Hematopoietic multipotent progenitor cell treated with erythropoietin and hydrocortisone succinate and interleukin-3 and kit ligand, for 4 days (in vitro differentiated cells): ENCODE measurements around the gene EHHADH.
"Not testable (repeated sequence)": the region's sequence is repeated elsewhere in the genome, so short reads cannot be mapped to it uniquely, and the experiment has no call there.

Source experiments
- DNase-seq: peaks from one replicate; pipeline ENCODE4 v3.0.0-alpha.2; 2015

The EHHADH gene

GRCh38 chr3:185253645-185254410 lies at the start of gene EHHADH:
EHHADH (minus strand) TSS chr3:185254049; CDS start chr3:185254022, 27 bp downstream.
- DNase-seq, result peak; percentile 90

DNA sequence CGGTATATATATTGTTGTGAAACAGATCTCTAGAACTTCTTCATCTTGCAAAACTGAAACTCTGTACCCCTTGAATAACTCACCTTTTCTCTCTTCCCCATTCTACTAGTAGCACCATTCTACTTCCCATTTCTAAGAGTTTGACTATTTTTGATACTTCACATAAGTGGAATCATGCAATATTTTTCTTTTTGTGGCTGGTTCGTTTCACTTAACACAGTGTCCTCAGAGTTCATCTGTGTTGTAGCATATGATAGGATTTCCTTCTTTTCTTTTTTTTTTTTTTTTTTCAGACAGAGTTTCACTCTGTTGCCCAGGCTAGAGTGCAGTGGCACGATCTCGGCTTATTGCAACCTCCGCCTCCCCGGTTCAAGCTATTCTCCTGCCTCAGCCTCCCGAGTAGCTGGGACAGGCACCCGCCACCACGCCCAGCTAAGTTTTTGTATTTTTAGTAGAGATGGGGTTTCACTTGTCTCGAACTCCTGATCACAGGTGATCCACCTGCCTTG lies 46.1 kb upstream of the EHHADH start:
- peak; percentile 39 for DNase-seq

DNA sequence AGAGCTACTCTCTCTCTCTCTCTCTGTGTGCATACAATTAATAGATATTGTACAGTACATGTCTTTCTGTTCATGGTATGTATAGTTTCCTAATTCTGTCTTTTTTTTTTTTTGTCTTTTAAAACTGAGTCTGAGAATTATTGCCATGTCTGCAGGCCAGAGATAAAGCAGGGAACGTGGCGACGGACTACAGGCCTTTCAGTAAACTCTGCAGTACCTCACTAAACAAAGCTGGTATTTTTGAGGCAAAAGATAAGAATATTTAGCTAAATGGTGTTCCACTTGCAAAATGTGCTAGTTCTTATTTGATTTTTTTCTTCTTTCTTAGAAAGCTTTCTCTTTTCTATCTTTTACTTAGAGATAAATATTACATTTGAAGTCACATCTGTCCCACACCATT lies 44.0 kb upstream of the EHHADH start:
- peak; percentile 91 for DNase-seq

DNA sequence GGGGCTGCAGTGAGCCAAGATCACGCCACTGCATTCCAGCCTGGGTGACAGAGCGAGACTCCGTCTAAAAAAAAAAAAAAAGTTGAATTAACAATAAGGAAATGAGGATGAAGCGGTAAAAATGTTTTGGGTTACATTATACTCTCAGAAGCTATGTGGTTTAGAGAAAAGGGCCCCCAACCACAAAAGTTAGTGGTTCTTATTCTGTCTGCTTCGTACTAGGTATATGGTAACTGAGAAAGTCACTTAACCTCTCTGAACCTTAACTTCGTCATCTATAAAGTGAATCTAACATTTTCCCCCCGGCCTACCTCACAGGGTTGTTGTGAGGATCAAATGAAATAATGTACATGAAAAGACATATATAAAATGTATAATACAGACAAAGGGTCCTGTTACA lies 38.4 kb upstream of the EHHADH start:
- no peak for DNase-seq

DNA sequence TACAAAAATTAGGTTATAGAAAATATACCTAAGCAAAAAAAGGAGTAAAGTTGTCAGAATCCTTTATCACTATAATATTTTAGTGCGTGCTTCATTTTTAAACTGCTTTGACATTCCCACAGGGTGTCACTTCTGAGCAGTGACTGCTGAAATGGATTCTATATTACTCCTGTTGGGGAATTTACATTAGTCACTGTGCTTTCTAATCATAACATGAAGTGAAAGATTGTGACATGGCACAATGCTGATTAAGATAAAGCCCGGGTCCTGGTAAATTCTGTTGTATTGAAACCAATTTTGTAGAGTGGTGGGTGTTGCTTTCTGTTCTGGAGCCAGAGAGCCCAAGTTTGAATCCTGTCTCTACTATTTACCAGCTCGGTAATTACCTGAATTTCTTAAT lies 36.4 kb upstream of the EHHADH start:
- peak; percentile 41 for DNase-seq

GRCh38 chr3:185283374-185283935 lies 29.6 kb upstream of the EHHADH start:
- no peak for DNase-seq

DNA sequence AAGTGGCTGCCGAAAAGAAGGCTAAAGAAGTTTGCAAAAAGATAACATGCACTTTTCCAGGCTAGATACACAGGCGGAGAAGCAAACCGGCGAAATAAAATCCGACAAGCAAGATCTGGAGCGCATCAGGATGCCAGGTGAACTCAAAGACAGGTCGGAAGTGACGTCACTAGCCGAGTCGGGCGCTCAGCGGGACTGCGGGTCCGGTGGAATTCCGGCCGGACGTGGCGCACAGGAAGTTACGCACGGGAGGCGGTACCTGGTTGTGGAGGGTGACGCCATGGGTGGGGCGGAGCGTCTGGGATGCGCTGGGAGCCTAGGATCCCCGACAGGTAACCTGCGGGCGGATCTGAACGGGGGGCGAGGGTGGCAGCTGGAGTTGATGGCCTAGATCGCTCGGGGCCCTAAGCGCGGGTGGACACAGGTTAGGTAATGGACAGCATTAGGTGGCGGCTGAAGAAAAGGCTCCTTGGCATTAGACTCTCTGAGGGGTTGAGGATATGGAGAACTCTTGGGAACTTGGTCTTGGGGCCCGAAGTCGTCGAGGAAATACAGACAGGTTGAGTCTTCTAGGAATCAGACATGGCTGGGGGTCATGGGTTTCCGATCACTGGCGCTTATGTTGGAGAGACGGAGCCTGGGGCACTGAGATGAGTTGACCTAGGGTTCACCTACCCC lies 29.0 kb upstream of the EHHADH start:
- DNase-seq, result peak; percentile 97

GRCh38 chr3:185280572-185281365 lies 26.9 kb upstream of the EHHADH start:
- DNase-seq, result peak; percentile 81

GRCh38 chr3:185279587-185280138 lies 25.8 kb upstream of the EHHADH start:
- no peak for DNase-seq

GRCh38 chr3:185276415-185276814 lies 22.6 kb upstream of the EHHADH start:
- DNase-seq, result no peak

- DNase-seq, result no peak
Measured at GRCh38 chr3:185272033-185272432, 18.2 kb upstream of the EHHADH start.

- DNase-seq, result no peak
Measured at GRCh38 chr3:185270956-185271332, 17.1 kb upstream of the EHHADH start.

DNA sequence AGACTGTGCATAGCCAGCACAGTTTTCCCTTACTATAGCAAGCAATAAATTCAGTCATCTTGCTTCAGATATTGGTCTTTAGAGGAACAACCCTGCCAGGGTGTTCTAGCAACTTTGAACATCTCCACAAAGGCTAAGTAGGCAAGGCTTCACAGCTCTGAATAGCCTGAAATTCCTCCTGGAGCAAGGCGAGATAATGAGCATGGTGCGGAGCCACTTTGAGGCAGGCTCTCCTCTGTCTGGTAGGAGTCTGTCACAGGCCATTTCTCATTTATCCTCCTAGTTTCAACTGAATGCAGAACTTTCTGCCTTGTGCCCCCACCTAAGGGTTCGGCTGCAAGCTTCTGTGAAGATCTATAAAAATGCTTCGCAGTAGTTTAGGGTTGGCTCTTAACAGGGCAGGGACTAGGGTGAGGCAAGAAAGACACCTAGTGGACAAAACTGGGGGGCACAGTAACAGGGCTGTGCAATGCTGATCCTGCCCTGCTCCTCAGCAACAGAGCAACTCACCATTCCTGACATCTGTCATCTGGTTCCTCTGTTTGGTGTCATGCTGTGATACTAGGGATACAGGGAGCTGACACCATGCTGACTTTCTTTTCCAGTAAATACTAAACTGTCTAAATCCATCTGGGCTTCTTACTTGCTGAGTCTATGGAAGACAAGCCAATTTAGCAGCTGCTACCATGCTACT lies 16.6 kb upstream of the EHHADH start:
- DNase-seq, result peak; percentile 74

- DNase-seq, result no peak
Measured at GRCh38 chr3:185268194-185268962, 14.5 kb upstream of the EHHADH start.

GRCh38 chr3:185267193-185267592 lies 13.3 kb upstream of the EHHADH start:
- no peak for DNase-seq

- DNase-seq, result no peak
Measured at GRCh38 chr3:185264849-185265553, 11.2 kb upstream of the EHHADH start.

- DNase-seq, result no peak
Measured at GRCh38 chr3:185263423-185263822, 9.6 kb upstream of the EHHADH start.

GRCh38 chr3:185257334-185257733 lies 3.5 kb upstream of the EHHADH start:
- DNase-seq, result no peak

DNA sequence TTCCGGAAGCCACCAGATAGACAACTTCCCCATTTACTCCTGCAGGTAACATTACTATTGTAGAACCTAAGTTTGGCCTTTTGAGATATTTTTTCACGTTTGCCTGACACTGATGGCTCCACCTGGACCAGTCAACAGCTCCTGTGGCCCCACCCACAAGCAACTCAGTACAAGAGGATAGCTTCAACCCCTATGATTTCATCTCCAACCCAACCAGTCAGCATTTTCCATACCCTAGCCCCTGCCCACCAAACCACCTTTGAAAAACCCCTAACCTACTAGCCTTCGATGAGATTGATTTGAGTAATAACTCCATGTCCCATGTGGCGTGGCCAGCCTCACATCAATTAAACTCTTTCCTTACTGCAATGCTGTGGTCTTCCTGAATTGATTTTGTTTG lies 950 bp upstream of the EHHADH start:
- no peak for DNase-seq

DNA sequence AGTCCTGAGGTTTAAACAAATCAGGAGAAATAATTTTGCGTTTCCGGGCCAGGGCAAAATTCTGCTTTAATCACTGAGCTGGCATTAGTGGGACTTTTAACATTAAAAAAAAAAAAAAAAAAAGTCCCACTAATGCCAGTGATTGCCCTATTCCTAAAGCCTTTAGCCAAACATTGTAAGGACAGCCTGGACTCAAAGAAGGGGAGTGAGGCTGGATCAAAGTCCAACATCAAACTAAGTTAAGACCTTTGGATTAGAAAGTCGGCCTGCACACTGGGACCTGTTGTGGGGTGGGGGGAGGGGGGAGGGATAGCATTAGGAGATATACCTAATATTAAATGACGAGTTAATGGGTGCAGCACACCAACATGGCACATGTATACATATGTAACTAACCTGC lies 716 bp downstream of the EHHADH start:
- not testable (repeated sequence) for DNase-seq

DNA sequence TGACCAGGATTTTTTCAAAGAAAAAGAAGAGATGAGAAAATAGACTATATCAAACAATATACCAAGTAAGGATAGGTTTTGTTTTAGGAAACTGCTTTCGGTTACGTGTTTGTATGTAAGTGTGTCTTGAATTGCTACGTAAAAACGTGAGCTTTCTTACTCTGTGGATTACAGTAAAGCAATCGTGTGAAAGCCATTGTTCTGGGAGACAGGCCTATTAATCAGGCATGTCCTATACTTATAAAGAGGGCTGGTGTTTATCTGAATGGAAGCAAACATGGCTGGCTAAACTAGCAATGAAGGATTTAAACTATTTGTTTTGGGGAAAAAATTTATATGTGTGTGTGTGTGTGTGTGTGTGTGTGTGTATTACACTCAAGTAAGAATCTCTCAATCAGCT lies 2.6 kb downstream of the EHHADH start:
- DNase-seq, result no peak
